HL-60 (cell line): ENCODE data around the gene MAOA.

Experiments used
- DNase-seq, 2 experiments: peaks; one replicate each; pipeline ENCODE4 v3.0.0-alpha.2; 2010 to 2020; ENCODE audit warnings: low read depth in 1 of 2, low spot score in 1 of 2
- H3K27ac ChIP-seq: fragments of 250-450 bp; sonication (Bioruptor Pico); replicated peaks from 2 replicates; pipeline ENCODE4 v1.5.1; 2020; ENCODE audit warnings: mild to moderate bottlenecking, moderate library complexity
- H3K27me3 ChIP-seq: fragments of 250-450 bp; sonication (Bioruptor Pico); 2 replicates; pipeline ENCODE4 v1.5.1; 2021; ENCODE audit warnings: mild to moderate bottlenecking, moderate library complexity; ENCODE audit not compliant: insufficient read depth, poor library complexity, severe bottlenecking
- H3K4me3 ChIP-seq: replicated peaks from 2 replicates; pipeline ENCODE4 v1.5.1; 2011; ENCODE audit warnings: mild to moderate bottlenecking, control low read depth, low read length; ENCODE audit not compliant: insufficient read depth
- GABPA ChIP-seq: IDR thresholded peaks from 2 replicates; pipeline ENCODE4 v1.6.1; 2012; ENCODE audit warnings: low read depth
- POLR2AphosphoS5 ChIP-seq: IDR thresholded peaks from 2 replicates; pipeline ENCODE4 v1.6.1; 2012; ENCODE audit warnings: low read depth
- SPI1 ChIP-seq: IDR thresholded peaks from 2 replicates; pipeline ENCODE4 v1.6.1; 2012; ENCODE audit warnings: low read depth, mild to moderate bottlenecking, borderline replicate concordance
- TF ChIP-seq, protein P1 (sequence below): IDR thresholded peaks from 2 replicates; pipeline ENCODE4 v1.6.1; 2012; ENCODE audit warnings: low read depth; ENCODE audit not compliant: insufficient replicate concordance
- TF ChIP-seq, protein P2 (sequence below): IDR thresholded peaks from one replicate; pipeline ENCODE4 v1.5.1; 2011; ENCODE audit warnings: low read length, control low read depth, inconsistent platforms; ENCODE audit not compliant: insufficient read depth

Gene MAOA

DNA sequence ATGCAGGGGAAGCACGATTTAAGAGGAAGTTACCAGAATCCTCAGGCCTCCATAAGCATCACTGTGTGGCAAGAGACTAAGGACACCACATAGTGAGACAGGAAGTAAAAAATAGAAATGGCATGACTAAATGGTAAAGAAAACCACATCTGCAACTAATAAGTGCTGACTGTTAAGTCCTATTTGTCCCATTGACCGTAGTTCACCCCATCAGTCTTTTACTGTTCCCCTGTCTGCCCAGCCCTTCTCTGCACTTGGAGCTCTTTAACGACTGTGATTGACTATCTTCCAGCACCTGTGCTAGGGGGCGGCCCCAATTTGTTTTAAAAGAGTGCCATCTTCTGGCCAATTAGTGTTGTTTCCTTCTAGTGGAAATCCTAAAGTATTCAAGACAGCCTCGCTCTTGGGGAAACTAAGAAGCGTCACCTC is 94.2 kb downstream of the MAOA start:
- Histone ChIP-seq H3K4me3 (no peak overlapping the region), H3K27me3 (no peaks in the 10 kb centered on the region), H3K27ac (no peak overlapping the region)
- TF ChIP-seq, protein P1, sequence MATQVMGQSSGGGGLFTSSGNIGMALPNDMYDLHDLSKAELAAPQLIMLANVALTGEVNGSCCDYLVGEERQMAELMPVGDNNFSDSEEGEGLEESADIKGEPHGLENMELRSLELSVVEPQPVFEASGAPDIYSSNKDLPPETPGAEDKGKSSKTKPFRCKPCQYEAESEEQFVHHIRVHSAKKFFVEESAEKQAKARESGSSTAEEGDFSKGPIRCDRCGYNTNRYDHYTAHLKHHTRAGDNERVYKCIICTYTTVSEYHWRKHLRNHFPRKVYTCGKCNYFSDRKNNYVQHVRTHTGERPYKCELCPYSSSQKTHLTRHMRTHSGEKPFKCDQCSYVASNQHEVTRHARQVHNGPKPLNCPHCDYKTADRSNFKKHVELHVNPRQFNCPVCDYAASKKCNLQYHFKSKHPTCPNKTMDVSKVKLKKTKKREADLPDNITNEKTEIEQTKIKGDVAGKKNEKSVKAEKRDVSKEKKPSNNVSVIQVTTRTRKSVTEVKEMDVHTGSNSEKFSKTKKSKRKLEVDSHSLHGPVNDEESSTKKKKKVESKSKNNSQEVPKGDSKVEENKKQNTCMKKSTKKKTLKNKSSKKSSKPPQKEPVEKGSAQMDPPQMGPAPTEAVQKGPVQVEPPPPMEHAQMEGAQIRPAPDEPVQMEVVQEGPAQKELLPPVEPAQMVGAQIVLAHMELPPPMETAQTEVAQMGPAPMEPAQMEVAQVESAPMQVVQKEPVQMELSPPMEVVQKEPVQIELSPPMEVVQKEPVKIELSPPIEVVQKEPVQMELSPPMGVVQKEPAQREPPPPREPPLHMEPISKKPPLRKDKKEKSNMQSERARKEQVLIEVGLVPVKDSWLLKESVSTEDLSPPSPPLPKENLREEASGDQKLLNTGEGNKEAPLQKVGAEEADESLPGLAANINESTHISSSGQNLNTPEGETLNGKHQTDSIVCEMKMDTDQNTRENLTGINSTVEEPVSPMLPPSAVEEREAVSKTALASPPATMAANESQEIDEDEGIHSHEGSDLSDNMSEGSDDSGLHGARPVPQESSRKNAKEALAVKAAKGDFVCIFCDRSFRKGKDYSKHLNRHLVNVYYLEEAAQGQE = no peak
- TF ChIP-seq GABPA = no peak
- TF ChIP-seq SPI1 = no peak; the same call in 1 of the 2 replicates
- DNase-seq = peak; percentile 47 to 66

DNA sequence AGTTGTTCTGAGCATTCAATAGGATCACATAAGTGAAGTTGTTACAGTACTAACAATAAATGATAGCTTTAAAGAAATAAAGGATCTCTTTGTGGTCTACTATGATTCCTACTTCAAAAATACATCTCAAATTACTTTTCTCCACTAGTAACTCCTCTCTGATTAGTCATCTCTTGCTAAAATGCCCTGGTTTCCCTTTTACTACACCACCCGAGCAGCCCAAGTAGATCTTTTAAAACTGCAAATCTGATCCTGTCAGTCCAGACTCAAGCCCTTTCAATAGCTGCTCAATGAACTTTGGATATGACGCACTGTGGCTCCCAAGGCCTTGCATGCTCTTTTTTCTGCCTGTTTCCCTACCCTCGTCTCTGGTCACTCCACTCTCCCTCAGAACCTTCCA is 97.5 kb downstream of the MAOA start:
- Histone ChIP-seq H3K4me3 (no peak overlapping the region), H3K27ac (no peak overlapping the region), H3K27me3 (no peaks in the 10 kb centered on the region)
- TF ChIP-seq, protein P2, sequence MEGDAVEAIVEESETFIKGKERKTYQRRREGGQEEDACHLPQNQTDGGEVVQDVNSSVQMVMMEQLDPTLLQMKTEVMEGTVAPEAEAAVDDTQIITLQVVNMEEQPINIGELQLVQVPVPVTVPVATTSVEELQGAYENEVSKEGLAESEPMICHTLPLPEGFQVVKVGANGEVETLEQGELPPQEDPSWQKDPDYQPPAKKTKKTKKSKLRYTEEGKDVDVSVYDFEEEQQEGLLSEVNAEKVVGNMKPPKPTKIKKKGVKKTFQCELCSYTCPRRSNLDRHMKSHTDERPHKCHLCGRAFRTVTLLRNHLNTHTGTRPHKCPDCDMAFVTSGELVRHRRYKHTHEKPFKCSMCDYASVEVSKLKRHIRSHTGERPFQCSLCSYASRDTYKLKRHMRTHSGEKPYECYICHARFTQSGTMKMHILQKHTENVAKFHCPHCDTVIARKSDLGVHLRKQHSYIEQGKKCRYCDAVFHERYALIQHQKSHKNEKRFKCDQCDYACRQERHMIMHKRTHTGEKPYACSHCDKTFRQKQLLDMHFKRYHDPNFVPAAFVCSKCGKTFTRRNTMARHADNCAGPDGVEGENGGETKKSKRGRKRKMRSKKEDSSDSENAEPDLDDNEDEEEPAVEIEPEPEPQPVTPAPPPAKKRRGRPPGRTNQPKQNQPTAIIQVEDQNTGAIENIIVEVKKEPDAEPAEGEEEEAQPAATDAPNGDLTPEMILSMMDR = no peak
- DNase-seq = no peak

DNA sequence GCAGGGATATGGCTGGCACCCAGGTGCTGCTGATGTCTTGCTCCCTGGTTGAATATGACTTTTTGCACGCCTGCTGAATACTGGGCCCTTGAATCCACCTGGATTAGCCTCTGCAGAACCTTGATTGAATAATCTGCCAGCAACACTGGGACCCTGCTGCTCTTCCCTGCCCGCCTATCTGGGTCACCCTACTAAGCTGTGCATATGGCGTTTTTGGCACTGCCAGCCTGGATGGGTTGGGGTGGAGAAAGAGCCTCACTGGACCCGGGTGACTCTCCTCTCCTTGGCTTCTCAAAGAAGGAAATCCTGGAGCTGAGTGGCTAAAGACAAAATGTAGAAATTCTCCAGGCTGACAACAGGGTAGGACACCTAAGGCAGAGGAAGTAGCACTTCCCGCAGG is 100.0 kb downstream of the MAOA start:
- Histone ChIP-seq H3K27me3 (no peaks in the 10 kb centered on the region), H3K4me3 (no peak overlapping the region), H3K27ac (no peak overlapping the region)
- TF ChIP-seq, protein P2 = no peak
- TF ChIP-seq GABPA = no peak
- DNase-seq = no peak

DNA sequence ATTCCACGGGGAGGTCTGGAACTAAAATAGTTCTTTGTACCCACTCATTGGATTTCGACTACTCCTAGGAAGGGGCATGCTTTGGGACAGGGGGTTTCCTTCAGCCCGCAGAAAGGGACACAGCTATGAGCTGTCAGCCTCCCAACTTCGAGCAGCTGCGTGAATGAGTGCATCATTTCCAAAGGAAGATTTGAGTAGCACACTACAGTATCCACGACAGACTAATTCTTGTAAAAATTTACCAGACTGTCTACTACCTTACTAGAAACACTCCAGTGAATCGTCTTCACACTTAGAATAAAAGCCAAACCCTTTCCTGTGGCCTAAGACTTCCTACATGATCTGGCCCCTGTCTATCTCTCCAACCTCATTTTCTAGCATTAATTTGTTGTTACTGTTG is 101.9 kb downstream of the MAOA start:
- H3K27me3 ChIP-seq = no peaks in the 10 kb centered on the region
- no peak overlapping the region for H3K27ac ChIP-seq
- DNase-seq = no peak
- no peak overlapping the region for H3K4me3 ChIP-seq
- no peak for TF ChIP-seq POLR2AphosphoS5
- TF ChIP-seq, protein P2 = no peak
- TF ChIP-seq, protein P1 = no peak
- no peak for TF ChIP-seq SPI1
- no peak for TF ChIP-seq GABPA
